Measurements from ENCODE around the gene PER3. TPM values are rescaled to one million over a fixed set of nuclear protein-coding genes. Genes with fewer than 3 reads are reported as not detected.

PER3 gene
- total RNA-seq, 1 experiment from 2014 or later = 4.3 TPM

DNA sequence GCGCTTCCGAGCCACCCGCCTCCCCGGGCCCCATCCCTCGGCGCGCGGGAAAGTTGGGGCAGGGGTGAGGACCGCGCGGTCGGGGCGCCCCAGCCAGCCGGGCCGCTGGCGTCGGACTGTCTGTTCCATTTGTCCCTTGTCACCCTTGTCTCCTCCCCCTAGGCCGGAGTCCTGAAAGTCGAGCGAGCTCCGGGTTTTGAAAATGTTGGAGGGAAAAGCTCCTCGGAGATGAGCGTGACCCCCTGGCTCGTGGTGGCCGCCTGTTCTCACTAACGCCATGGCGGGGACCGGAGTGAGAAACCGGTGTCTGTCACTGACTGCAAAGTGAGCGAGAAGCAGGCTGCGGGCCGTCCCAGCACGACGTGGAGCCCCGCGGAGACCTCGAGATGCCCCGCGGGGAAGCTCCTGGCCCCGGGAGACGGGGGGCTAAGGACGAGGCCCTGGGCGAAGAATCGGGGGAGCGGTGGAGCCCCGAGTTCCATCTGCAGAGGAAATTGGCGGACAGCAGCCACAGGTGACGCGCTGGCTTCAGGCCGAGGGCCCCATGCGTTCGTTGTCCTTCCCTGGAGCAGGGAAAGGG, 491 bp downstream of the PER3 start:
- intact Hi-C loops (cut with micrococcal nuclease) = no loop called here
- Histone ChIP-seq H3K27ac (ENCODE audit: low read length) (no peak overlapping the region), H3K9me3 (ENCODE audit: low read length) (0 out of 2 replicates have a peak, but pooled peaks cover under 1% of the 10 kb centered on the region), H3K27me3 (ENCODE audit: low read length) (no peaks in the 10 kb centered on the region), H3K36me3 (ENCODE audit: low read depth, low read length) (peaks cover 9% of the 10 kb centered on the region), H3K4me1 (ENCODE audit: insufficient read depth, low read length) (peaks cover 7% of the 10 kb centered on the region; the same call in 1 of the 2 replicates), H3K4me3 (ENCODE audit: low read length) (peak overlapping the region; percentile 54), H2AFZ (ENCODE audit: low read length) (peak overlapping the region; percentile 77), H3K9me2 (replicated peaks; ENCODE audit: low read length) (no peaks in the 10 kb centered on the region), H3F3A (ENCODE audit: low read length, unreplicated experiment) (no peaks in the 10 kb centered on the region), H3K79me2 (ENCODE audit: low read length) (no peaks in the 10 kb centered on the region), H4K20me1 (ENCODE audit: low read length) (no peaks in the 10 kb centered on the region), H3K4me2 (ENCODE audit: low read length) (peak overlapping the region; percentile 78), H3K9ac (ENCODE audit: low read length) (peak overlapping the region; percentile 36; the same call in 1 of the 2 replicates)
- ChIA-PET POLR2A (ENCODE audit: unreplicated experiment) (no interaction called here), CTCF (no interaction called here)
- no peak for DNase-seq
- ATAC-seq = no peak
- BruUV-seq (replicated peaks) = no TSS peak
- TF ChIP-seq EZH2 (IDR thresholded peaks at IDR 0.05; ENCODE audit: low read length, unreplicated experiment) = no peak
- TF ChIP-seq EZH2phosphoT487 (IDR thresholded peaks at IDR 0.05; ENCODE audit: borderline replicate concordance, low read length) = no peak
- TF ChIP-seq CTCF (conservative IDR thresholded peaks at IDR 0.05; ENCODE audit: low read depth, low read length) = no peak

GRCh38 chr1:7785108-7785507, 1.0 kb downstream of the PER3 start:
- Histone ChIP-seq H3K9me3 (ENCODE audit: low read length) (peaks cover 5% of the 10 kb centered on the region; the same call in 1 of the 2 replicates), H3K4me1 (ENCODE audit: insufficient read depth, low read length) (peaks cover 7% of the 10 kb centered on the region; the same call in 1 of the 2 replicates), H3F3A (ENCODE audit: low read length, unreplicated experiment) (no peaks in the 10 kb centered on the region), H3K9me2 (replicated peaks; ENCODE audit: low read length) (no peaks in the 10 kb centered on the region), H3K79me2 (ENCODE audit: low read length) (no peaks in the 10 kb centered on the region), H3K9ac (ENCODE audit: low read length) (no peak overlapping the region), H3K36me3 (ENCODE audit: low read depth, low read length) (peaks cover 10% of the 10 kb centered on the region), H4K20me1 (ENCODE audit: low read length) (no peaks in the 10 kb centered on the region), H3K27me3 (ENCODE audit: low read length) (no peaks in the 10 kb centered on the region), H3K4me2 (ENCODE audit: low read length) (peak overlapping the region; percentile 78; the same call in 1 of the 2 replicates), H3K4me3 (ENCODE audit: low read length) (no peak overlapping the region), H2AFZ (ENCODE audit: low read length) (no peak overlapping the region), H3K27ac (ENCODE audit: low read length) (no peak overlapping the region)
- BruUV-seq (replicated peaks) = no TSS peak
- ATAC-seq (no peak), DNase-seq (no peak)
- ChIA-PET CTCF (no interaction called here), POLR2A (ENCODE audit: unreplicated experiment) (no interaction called here)
- intact Hi-C loops (cut with micrococcal nuclease) = no loop called here
- TF ChIP-seq CTCF (conservative IDR thresholded peaks at IDR 0.05; ENCODE audit: low read depth, low read length) (no peak), EZH2 (IDR thresholded peaks at IDR 0.05; ENCODE audit: low read length, unreplicated experiment) (no peak), EZH2phosphoT487 (IDR thresholded peaks at IDR 0.05; ENCODE audit: borderline replicate concordance, low read length) (no peak)

- Histone ChIP-seq H3K9me2 (replicated peaks; ENCODE audit: low read length) (no peaks in the 10 kb centered on the region), H3K9ac (ENCODE audit: low read length) (no peak overlapping the region), H3K27ac (ENCODE audit: low read length) (no peak overlapping the region), H3K4me2 (ENCODE audit: low read length) (no peak overlapping the region), H3F3A (ENCODE audit: low read length, unreplicated experiment) (no peaks in the 10 kb centered on the region), H3K36me3 (ENCODE audit: low read depth, low read length) (peaks cover 19% of the 10 kb centered on the region), H4K20me1 (ENCODE audit: low read length) (no peaks in the 10 kb centered on the region), H3K27me3 (ENCODE audit: low read length) (no peaks in the 10 kb centered on the region), H3K79me2 (ENCODE audit: low read length) (no peaks in the 10 kb centered on the region), H3K4me1 (ENCODE audit: insufficient read depth, low read length) (peaks cover 7% of the 10 kb centered on the region; the same call in 1 of the 2 replicates), H3K9me3 (ENCODE audit: low read length) (peaks cover 5% of the 10 kb centered on the region), H3K4me3 (ENCODE audit: low read length) (no peak overlapping the region), H2AFZ (ENCODE audit: low read length) (no peak overlapping the region)
- ChIA-PET CTCF (no interaction called here), POLR2A (ENCODE audit: unreplicated experiment) (no interaction called here)
- no TSS peak for BruUV-seq (replicated peaks)
- DNase-seq (no peak), ATAC-seq (no peak)
- TF ChIP-seq EZH2phosphoT487 (IDR thresholded peaks at IDR 0.05; ENCODE audit: borderline replicate concordance, low read length) (no peak), EZH2 (IDR thresholded peaks at IDR 0.05; ENCODE audit: low read length, unreplicated experiment) (no peak), CTCF (conservative IDR thresholded peaks at IDR 0.05; ENCODE audit: low read depth, low read length) (no peak)
- intact Hi-C loops (cut with micrococcal nuclease) = no loop called here
Measured at GRCh38 chr1:7786795-7787194, 2.7 kb downstream of the PER3 start.

All from PC-3 (cell line).